GM12891 (cell line): ENCODE data around the gene SRF.

ENCODE experiments used
- PAX5 ChIP-seq: IDR thresholded peaks from 2 replicates; pipeline ENCODE4 v1.6.1; 2011; ENCODE audit warnings: low read length, moderate library complexity, mild to moderate bottlenecking; ENCODE audit not compliant: insufficient read depth, severe bottlenecking
- POLR2A ChIP-seq: IDR thresholded peaks from 2 replicates; pipeline ENCODE4 v1.6.1; 2011; ENCODE audit warnings: low read depth, low read length, control low read depth
- POLR2AphosphoS5 ChIP-seq: IDR thresholded peaks from 2 replicates; pipeline ENCODE4 v1.6.1; 2011; ENCODE audit warnings: low read depth, low read length, control low read depth
- POU2F2 ChIP-seq: IDR thresholded peaks from 2 replicates; pipeline ENCODE4 v1.6.1; 2011; ENCODE audit warnings: low read depth, mild to moderate bottlenecking, control low read depth, low read length, moderate library complexity
- SPI1 ChIP-seq: IDR thresholded peaks from 2 replicates; pipeline ENCODE4 v1.6.1; 2011; ENCODE audit warnings: low read depth, low read length, control low read depth
- TAF1 ChIP-seq: IDR thresholded peaks from 2 replicates; pipeline ENCODE4 v1.6.1; 2011; ENCODE audit warnings: low read depth, low read length, control low read depth

DNA sequence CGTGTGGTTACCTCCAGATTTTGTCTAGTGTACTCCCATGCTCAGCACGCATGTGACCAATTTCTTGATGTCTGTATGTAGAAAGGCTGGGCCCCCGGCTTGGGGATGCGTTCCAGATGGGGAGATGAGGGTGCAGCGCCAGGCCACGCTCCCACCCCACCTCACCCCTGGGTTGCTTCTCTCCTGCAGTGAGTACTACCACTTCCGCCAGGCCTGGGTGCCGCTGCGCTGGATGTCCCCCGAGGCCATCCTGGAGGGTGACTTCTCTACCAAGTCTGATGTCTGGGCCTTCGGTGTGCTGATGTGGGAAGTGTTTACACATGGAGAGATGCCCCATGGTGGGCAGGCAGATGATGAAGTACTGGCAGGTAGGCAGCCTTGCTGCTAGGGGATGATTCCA lies 11.5 kb upstream of the SRF start:
- TF ChIP-seq POLR2A, result no peak
- no peak for TF ChIP-seq POLR2AphosphoS5
- TF ChIP-seq POU2F2, result no peak
- no peak for TF ChIP-seq TAF1
- no peak for TF ChIP-seq SPI1
- TF ChIP-seq PAX5, result no peak
